Measurements from ENCODE around the gene MVK.

The MVK gene

GRCh38 chr12:109567967-109568366 lies 5.6 kb upstream of the MVK start:
- DNase-seq: no peak

- DNase-seq: no peak
These were observed 5.1 kb upstream of the MVK start for GRCh38 chr12:109568486-109568885.

GRCh38 chr12:109571773-109572505 lies 1.7 kb upstream of the MVK start:
- DNase-seq: no peak

GRCh38 chr12:109572506-109572845 lies 1.1 kb upstream of the MVK start:
- no peak for DNase-seq

GRCh38 chr12:109573914-109574244 lies 285 bp downstream of the MVK start:
- DNase-seq: no peak

GRCh38 chr12:109575683-109576082 lies 2.1 kb downstream of the MVK start:
- DNase-seq: no peak

- no peak for DNase-seq
These were observed 3.7 kb downstream of the MVK start for GRCh38 chr12:109577311-109577710.

- DNase-seq: no peak
These were observed 4.8 kb downstream of the MVK start for GRCh38 chr12:109578330-109578927.

- DNase-seq: no peak
These were observed 6.0 kb downstream of the MVK start for GRCh38 chr12:109579639-109580038.

GRCh38 chr12:109580272-109580671 lies 6.7 kb downstream of the MVK start:
- DNase-seq: no peak

GRCh38 chr12:109580684-109581333 lies 7.2 kb downstream of the MVK start:
- no peak for DNase-seq

- DNase-seq: no peak
These were observed 7.7 kb downstream of the MVK start for GRCh38 chr12:109581334-109581691.

GRCh38 chr12:109581856-109582255 lies 8.3 kb downstream of the MVK start:
- DNase-seq: peak; percentile 75

- DNase-seq: no peak
These were observed 9.0 kb downstream of the MVK start for GRCh38 chr12:109582636-109583035.

GRCh38 chr12:109583733-109584132 lies 10.1 kb downstream of the MVK start:
- DNase-seq: no peak

GRCh38 chr12:109586385-109587296 lies 13.0 kb downstream of the MVK start:
- no peak for DNase-seq

- no peak for DNase-seq
These were observed 14.3 kb downstream of the MVK start for GRCh38 chr12:109587921-109588320.

GRCh38 chr12:109588461-109589239 lies 15.1 kb downstream of the MVK start:
- no peak for DNase-seq

- no peak for DNase-seq
These were observed 15.6 kb downstream of the MVK start for GRCh38 chr12:109589240-109589590.

GRCh38 chr12:109589691-109590245 lies 16.2 kb downstream of the MVK start:
- DNase-seq: no peak

GRCh38 chr12:109590566-109590965 lies 17.0 kb downstream of the MVK start:
- no peak for DNase-seq

- DNase-seq: no peak
These were observed 17.4 kb downstream of the MVK start for GRCh38 chr12:109591041-109591440.
